H54 (cell line): ENCODE measurements around the gene GLTP.
"Not testable (repeated sequence)": the region's sequence is repeated elsewhere in the genome, so short reads cannot be mapped to it uniquely, and the experiment has no call there.

Experiments used
- DNase-seq: peaks from one replicate; pipeline ENCODE4 v3.0.0; 2011; ENCODE audit warnings: low spot score, mixed read lengths; ENCODE audit not compliant: insufficient read length
- FAIRE-seq: peaks from 3 replicates; lab custom pipeline; 2011; peaks lifted over from hg19 to GRCh38; lab: Jason Lieb, UNC
- POLR2A ChIP-seq: IDR thresholded peaks from 2 replicates; pipeline ENCODE4 v1.6.1; 2011; ENCODE audit warnings: low read depth, mild to moderate bottlenecking, low read length

GLTP gene

DNA sequence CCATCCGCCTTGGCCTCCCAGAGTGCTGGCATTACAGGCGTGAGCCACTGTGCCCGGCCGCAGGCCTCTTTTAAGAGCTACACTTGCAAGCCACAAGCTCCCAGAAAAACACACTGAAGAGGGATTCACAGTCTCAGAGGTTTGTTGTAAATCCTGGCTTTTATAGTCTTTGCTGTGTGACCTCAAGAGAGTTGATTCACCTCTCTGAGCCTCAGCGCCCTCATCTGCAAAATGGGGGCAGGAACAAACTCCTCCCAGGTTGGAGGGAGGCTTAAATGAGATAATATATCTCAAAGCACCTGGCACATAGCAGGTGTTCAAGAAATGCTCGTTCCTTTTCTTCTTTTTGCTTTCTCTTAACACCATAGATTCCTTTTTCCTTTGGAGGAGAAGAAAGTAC is 15.8 kb upstream of the GLTP start:
- DNase-seq, result no peak
- FAIRE-seq, result no peak
- no peak for TF ChIP-seq POLR2A

- DNase-seq (no peak), FAIRE-seq (no peak)
- TF ChIP-seq POLR2A, result no peak
Observed at GRCh38 chr12:109894939-109895338, 14.6 kb upstream of the GLTP start.

DNA sequence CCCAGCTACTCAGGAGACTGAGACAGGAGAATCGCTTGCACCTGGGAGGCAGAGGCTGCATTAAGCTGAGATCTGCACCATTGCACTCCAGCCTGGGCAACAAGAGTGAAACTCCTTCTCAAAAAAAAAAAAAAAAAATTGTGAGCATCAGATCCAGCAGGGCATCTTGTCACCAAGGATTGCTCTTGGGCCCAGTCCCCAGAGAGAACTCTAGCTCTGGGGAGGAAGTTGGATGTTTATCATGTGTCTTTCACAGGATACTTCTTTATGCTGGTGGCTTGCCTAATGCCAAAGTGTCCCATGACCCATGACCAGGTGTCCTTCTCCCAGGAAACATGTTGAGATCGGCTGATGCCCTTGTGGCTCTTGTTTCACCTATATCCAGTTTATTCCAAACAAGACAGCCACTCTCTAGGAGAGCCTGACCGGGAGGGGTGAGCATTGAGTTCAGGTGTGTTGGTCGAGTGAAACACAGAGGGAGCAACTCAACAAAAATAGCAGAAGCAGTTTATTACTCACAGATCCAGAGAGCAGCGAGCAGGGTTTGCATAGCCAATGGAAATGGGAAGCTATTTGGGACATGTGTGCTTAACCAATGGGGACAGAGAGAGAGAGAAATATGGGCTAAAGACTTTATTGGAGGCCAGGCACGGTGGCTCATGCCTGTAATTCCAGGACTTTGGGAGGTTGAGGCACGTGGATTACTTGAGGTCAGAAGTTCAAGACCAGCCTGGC is 13.1 kb upstream of the GLTP start:
- FAIRE-seq (no peak), DNase-seq (no peak)
- TF ChIP-seq POLR2A, result no peak

- FAIRE-seq, result no peak
- no peak for DNase-seq
Observed at GRCh38 chr12:109892748-109893147, 12.4 kb upstream of the GLTP start.

GRCh38 chr12:109892165-109892715 is 11.9 kb upstream of the GLTP start:
- TF ChIP-seq POLR2A, result no peak
- FAIRE-seq, result no peak
- DNase-seq, result no peak

More at GRCh38 chr12:109892748-109893147, 12.4 kb upstream of the GLTP start:
- TF ChIP-seq POLR2A, result no peak

- not testable (repeated sequence) for FAIRE-seq, DNase-seq
Observed at GRCh38 chr12:109891731-109892130, 11.4 kb upstream of the GLTP start.

DNA sequence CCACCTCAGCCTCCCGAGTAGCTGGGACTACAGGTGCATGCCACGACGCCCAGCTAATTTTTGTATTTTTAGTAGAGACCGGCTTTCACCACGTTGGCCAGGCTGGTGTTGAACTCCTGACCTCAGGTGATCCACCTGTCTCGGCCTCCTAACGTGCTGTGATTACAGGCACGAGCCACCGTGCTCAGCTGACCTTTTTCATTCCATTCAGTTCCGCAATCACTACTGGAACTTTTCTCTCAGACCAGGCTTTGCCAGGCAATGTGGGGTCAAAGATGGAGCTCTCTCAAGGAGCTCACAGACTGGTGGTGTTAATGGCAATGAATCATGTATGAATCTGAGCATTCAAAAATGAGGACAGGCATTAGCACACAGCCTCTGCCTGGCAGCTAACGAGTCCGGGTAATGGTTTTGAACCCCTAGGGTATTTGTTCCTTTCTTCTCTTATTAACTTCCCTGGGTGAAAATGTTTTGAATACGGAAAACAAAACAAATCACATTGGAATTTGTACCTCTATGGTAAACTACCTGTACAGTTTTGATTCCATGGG is 10.4 kb upstream of the GLTP start:
- FAIRE-seq (no peak), DNase-seq (no peak)
- no peak for TF ChIP-seq POLR2A

DNA sequence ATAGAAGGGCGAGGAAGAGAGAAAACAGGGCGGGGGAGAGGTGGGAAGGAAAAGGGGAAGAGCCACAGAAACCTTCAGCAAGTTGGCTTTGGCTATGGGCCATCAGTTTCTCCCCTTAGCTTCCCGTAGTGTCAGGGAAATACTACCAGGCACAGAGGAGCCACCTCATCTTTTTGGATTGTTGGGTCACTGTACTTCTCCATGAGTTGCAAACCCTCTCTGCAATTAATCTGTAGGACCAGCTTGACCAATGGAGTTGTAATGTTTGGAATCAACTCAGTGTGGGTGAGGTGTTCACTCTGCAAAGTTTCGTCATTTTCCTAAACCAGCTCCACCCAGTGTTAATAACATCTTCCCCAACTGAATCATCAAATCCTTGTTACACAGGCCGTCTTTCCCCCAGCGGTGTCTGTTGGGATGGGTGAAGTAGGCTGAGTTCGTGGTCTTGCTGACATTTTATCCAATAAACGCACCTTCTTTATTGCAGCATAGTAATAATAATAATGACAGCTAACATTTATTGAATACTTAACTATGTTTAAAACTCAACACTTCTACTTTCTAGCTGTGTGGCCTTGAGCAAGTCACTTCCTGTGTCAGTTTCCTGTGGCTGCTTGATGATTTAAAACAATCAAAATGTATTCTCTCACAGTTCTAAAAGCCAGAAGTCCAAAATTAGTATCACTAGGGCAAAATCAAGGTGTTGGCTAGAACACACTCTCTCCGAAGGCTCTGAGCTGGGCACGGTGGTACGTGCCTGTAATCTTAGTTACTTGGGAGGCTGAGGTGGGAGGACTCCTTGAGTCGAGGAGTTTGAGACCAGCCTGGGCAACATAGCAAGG is 8.1 kb upstream of the GLTP start:
- DNase-seq, result peak; percentile 78
- peak; percentile 89 for FAIRE-seq
- TF ChIP-seq POLR2A, result no peak

DNA sequence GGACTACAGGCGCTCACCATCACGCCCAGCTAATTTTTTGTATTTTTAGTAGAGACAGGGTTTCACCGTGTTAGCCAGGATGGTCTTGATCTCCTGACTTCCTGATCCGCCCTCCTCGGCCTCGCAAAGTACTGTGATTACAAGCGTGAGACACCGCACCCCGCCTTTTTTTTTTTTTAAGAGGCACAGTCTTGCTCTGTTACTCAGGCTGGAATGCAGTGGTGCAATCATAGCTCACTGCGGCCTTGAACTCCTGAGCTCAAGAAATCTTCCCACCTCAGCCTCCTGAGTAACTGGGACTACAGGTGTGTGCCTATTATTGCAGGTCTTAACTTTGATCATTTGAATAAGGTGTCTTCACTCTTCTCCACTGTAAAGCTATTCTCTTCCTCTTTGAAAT is 5.3 kb upstream of the GLTP start:
- no peak for TF ChIP-seq POLR2A
- DNase-seq (no peak), FAIRE-seq (no peak)

- TF ChIP-seq POLR2A, result no peak
- DNase-seq, result no peak
Observed at GRCh38 chr12:109883461-109883860, 3.1 kb upstream of the GLTP start.

DNA sequence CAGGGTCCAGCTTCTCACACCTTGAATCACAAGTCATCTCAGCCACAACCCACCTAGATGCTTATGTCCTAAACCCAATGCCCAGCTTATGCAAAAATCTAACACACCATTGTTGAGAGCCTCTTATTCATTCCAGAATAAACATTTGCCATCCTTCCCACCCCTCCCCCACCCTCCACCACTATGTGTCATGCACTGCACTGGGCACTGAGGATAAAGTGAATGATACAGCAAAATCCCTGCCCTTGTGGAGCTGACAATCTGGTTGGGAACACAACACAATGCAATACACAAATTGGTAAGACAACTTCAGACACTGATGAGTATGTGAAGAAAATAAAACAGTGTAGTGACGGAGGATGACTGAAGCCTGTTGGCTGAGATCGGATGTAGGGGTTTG is 1.4 kb upstream of the GLTP start:
- no peak for TF ChIP-seq POLR2A
- DNase-seq (no peak), FAIRE-seq (no peak)

More at GRCh38 chr12:109883461-109883860, 3.1 kb upstream of the GLTP start:
- no peak for FAIRE-seq

DNA sequence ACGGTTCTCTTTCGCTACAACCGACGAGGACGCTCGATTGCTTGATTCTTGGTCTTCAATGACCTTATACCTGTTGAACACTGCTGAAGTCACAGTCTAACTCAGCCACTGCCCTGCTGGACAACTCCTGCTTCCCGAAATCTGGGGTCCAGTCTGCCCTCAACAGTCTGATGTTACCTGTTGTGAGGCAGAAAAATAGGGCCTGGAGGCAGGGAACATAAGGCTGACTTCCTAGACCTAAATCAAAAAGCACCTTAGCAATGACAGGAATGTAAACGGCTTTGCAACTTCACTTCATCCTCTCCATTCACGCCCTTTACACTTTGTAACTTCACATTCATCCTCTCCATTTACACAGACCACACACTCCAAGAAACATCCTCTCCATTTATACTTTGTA is 597 bp upstream of the GLTP start:
- TF ChIP-seq POLR2A, result no peak
- no peak for DNase-seq
- no peak for FAIRE-seq

DNA sequence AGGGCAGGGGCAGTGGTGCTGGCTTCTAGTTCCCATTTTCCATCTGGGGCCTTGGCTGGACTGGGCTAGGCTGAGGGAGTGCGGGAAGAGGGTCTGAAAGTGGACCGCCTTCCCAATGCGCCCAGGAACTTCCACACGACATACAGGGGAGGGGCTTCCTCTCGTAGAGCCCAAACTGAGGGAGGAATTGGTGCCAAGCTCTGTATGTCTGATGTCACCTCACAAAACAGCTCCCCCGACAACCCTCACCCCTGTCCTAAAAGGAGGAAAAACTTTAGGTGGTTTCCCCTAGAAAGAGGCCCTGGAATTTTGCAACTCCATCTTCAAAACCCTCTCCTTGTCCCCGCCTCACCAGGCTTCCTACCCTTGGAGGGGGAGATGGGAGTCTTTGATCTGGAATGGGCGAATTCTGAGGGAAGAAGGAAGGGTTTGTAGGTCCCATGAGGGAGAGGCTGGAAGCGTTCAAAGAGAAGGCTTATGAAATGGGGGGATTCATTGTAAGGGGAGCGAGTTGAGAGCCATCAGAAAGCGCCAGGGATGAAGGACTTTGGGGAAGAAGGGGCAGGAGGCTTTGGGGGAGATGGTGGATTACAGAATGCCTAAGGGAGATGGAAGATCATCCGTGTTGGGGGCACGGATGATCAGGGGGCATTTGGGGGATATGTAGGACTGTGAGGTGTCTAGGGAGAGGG is 844 bp downstream of the GLTP start:
- DNase-seq (no peak), FAIRE-seq (no peak)
- no peak for TF ChIP-seq POLR2A
